NOMO-1 (cell line): Measurements from ENCODE around the gene CFAP20DC.
"Not testable (repeated sequence)": the region's sequence is repeated elsewhere in the genome, so short reads cannot be mapped to it uniquely, and the experiment has no call there.

Source experiments
- DNase-seq, 2 experiments: peaks; one replicate each; lab custom pipeline; 2025; ENCODE audit not compliant: unreplicated experiment in 2 of 2; lab: John Stamatoyannopoulos, UW

Gene CFAP20DC

GRCh38 chr3:58880182-58880581 lies 169.6 kb downstream of the CFAP20DC start:
- DNase-seq: no peak

DNA sequence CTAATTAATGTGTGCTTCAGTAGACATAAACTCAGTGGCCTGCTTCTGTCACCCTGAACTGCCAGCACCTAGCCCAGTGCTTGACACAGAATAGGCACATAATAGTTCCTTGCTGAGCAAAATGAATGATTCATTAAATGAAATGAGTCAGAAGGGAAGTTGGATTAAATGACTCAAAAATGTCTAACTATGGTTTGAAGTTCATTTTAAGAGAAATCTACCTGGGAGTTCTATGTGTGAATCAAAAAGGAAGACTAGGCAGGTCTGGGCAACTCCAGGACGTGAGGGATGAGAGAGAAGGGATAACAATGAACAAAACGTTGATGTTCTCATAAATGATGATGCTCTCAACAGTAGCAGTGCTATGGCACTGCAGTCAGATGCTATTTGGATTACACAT lies 175.0 kb downstream of the CFAP20DC start:
- DNase-seq: peak in 1 of 2 experiments; percentile 11

GRCh38 chr3:58874248-58874741 lies 175.5 kb downstream of the CFAP20DC start:
- DNase-seq: peak in 1 of 2 experiments; percentile 30

DNA sequence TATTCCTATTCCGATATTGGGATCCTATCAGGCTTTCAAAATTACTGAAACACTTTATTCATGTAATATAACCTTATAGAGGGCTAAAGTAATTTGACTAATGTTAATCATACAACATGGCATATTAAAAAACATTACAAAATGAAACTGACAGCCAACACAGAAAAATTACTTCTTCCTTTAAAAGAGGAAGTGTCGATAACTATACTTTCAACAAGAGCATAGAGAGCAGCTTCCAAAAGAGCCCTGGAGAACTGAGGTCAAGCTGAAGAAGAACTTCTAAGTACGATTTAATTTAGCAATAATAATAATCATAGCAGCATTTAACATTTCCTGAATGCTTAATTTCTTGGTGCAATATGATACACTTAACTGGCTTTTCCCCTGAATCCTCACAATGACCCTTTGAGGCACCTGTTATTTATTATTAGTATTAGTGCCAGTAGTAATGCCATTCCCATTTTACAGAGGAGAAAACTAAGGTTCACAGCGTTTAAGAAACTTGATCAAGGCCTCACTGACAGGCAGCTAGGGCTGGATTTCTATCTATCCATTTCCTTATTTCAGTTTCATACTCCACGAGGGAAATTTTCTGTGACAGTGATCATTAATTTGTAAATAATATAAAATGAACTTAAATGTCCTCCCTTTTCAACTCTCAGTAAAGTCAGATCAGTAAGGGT lies 181.6 kb downstream of the CFAP20DC start:
- DNase-seq: peak; percentile 70 to 87

GRCh38 chr3:58867621-58868020 lies 182.2 kb downstream of the CFAP20DC start:
- no peak for DNase-seq

GRCh38 chr3:58866079-58866478 lies 183.7 kb downstream of the CFAP20DC start:
- DNase-seq: no peak

DNA sequence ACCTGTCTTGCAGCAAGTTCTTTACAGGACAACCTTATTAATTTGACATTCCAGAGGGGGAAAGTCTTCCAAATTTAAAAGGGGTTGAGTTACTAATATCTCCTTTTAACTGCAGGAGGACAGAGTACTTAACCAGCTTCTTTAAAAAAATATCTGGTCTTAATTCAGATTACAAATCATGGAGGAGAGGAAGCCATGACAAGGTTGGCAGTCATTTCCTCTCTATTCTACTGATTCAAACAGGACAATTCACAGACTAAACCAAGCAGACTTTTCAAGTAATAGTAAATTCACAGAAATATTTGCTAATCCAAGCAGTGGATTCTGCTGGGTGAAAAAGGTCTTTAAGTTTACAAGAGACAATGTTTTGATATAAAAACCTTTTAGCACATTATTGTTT lies 185.3 kb downstream of the CFAP20DC start:
- DNase-seq: no peak

DNA sequence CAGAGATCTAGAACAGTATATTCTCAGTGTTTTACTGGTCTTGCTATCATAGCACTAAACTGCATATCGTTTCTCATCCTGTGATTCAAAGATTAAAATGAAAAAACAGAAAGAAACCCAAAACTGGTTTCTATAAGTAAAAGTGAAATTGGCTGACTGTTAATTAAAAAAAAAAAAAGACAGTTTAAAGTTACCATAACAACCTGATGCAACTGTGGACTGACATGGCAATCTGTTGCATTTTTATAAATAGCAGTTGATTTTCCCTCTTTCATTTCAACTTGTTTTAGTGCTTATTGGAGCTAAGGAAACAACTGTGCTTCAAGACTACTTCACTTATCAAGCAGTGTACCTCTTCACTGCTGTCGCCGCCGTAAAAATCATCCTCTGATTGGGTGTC lies 186.6 kb downstream of the CFAP20DC start:
- no peak for DNase-seq

DNA sequence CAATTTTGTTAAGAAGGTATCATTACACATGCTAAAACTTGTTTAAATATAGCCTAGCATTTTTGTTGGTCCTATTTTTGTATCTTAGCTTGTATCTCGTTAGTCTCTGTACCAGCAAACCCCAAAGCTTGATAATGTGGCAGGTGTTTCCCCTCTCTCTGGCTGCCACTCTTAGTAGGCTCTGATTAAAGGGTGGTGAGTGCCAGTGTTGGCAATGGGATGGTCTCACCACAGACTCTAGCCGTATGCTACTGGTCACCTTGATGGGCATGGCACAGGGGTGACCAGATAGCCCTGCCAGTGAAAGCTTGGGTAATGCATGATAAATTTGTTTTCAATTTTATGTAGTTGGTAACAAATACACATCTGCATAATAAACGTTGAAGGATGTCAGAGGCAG lies 188.3 kb downstream of the CFAP20DC start:
- DNase-seq: no peak

- no peak for DNase-seq
Measured at GRCh38 chr3:58858126-58858525, 191.7 kb downstream of the CFAP20DC start.

GRCh38 chr3:58857402-58857801 lies 192.4 kb downstream of the CFAP20DC start:
- no peak for DNase-seq

GRCh38 chr3:58848826-58849225 lies 201.0 kb downstream of the CFAP20DC start:
- DNase-seq: no peak

DNA sequence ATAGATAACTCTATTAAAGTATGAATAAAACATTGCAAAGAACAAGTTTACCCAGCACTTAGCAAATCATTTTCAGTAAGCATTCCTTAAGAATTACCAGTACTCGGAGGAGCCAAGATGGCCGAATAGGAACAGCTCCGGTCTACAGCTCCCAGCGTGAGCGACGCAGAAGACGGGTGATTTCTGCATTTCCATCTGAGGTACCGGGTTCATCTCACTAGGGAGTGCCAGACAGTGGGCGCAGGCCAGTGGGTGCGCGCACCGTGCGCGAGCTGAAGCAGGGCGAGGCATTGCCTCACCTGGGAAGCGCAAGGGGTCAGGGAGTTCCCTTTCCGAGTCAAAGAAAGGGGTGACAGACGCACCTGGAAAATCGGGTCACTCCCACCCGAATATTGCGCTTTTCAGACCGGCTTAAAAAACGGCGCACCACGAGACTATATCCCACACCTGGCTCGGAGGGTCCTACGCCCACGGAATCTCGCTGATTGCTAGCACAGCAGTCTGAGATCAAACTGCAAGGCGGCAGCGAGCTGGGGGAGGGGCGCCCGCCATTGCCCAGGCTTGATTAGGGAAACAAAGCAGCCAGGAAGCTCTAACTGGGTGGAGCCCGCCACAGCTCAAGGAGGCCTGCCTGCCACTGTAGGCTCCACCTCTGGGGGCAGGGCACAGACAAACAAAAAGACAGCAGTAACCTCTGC lies 207.6 kb downstream of the CFAP20DC start:
- DNase-seq: not testable (repeated sequence)

DNA sequence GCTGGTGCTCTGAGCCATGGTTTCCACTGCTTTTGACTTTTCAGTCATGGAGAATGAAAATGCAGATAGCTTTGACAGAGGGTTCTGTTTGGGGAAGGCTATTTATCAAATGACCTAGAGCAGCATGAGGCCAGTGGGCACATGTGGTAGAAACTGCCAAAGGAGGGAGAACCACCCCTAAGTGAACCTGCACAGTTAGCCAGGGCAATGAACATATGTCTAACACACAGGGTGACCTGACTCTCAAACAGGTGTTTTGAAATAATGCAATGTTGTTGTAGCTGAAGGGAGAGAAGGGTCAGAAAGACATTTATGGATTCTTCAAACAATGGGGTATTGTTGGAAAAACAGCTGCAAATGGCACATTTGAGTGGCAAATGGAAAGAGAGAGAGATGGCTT lies 208.9 kb downstream of the CFAP20DC start:
- no peak for DNase-seq

DNA sequence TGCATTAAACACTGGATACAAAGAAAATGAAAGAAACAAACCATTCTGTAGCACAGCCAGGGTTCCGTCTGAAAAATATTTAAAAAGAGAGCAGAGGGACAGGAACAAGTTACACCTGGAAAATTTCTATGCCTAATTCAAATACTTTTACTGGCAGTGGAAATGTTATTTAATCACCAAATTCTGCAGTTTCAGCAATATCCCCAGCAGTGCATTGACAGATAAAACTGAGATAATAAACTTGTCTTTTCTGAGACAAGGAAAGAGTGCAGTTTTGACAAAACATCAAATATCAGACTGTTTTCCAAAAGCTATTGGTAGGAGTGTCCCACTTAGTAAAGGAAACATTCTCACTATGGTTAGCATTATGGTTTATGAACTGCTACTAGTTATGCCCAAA lies 209.9 kb downstream of the CFAP20DC start:
- DNase-seq: no peak

- DNase-seq: no peak
Measured at GRCh38 chr3:58839187-58839586, 210.6 kb downstream of the CFAP20DC start.

DNA sequence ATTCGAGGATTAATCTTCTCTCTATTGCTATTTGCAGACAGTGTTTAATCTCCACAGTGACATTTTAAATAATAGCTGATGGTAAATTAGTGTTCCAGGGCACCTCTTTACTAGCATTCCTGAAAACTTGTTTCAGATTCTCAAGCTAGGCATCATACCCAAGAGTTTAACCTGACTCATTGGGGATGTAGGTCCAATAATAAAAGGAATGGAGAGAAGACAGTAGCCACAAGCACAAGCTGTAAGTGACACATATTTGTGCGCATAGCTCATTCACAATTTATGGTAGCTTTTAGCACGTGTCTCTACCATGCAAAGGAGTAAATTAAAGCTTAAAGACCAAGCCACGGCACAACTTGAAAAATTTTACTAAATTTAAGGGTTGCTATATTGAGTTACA lies 212.0 kb downstream of the CFAP20DC start:
- no peak for DNase-seq

DNA sequence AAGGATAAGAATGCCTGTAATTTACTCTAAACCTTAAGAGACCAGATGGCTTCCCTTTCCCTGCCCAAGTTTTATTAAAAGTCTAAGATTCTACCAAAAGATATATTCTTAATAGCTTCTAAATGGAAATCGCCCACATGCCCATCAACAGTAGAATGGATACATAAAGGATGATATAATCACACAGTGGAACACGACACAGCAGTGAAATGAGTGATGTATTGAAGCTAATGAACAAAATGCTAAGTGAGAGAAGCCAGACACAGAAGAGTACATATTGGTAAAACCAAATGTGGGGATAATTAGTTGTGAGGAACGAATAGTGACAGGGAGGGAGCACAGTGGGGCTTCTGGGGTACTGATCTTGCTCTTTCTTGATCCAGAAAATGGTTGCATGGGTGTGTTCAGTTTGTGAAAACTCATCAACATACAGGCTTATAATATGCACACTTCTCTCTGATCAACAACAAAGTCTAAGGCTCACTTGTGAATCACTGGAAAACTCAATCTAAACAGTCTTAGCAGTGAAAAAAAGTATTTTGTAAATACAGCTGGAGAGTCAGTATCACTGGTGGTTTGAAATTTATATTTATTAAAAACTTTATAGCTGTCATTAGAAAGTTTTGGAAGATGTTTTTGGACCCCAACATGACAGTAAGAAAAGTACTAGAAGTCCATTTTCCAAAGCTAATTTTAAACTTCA lies 212.5 kb downstream of the CFAP20DC start:
- no peak for DNase-seq

DNA sequence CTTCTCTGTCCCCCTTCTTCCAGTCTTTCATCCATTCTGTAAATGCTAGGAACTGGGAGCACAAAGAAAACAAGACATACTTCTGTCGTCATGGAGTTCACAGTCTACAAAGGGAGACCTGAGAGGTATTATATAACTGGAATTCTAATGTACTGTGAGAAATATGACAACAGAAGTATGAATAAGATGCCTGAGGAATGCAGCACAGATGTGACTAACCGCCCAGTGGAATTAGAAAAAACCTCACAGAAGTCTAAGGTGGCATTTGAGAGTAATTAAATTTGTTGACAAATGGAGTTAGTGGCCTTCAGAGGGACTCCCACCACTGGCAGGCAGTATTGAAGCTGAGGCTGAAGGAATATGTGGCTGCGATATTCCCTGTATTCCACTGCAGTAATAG lies 214.7 kb downstream of the CFAP20DC start:
- DNase-seq: no peak

DNA sequence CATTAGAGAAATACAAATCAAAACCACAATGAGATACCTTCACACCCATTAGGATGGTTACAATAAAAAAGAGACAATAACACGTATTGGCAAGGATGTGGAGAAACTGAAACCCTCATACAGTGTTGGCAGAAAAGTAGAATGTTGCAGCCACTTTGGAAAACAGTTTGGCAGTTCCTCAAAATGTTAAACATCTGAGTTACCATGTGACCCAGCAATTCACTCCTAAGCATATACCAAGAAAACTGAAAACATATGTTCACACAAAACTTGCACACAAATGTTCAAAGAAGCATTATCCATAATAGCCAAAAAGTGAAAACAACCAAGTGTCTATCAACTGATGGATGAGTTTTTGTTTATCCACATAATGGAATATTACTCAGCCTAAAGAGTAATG lies 216.3 kb downstream of the CFAP20DC start:
- DNase-seq: no peak

DNA sequence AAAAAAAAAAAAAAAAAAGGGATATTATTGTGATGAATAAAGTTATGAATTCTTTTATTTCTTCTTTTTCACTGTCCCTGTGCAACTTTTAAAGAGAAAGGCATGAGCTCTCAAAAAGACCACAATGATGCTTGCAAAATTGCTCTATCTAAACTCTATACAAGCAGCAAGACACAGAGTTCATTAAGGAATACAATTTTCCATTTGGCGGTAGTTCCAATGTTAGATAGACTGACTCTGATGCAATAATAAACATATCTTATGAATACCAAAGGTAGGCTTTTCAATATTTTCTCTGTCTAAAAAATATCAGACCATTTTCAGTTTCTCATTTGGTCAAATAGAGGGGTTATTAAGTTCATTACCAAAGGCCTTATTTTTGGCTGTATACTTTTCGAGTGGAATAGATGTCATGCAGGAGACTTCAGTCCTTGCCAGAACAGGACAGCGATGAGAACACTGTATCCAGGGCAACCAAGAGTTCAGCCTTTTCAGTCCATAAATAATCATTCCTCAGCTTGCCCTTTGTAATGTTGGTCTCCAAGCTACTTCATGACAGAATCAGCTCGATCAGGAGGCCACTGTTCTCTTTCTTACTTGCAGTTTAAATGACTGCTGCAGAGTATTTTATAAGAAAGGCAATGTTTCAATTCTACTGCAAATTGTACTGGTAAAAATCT lies 220.4 kb downstream of the CFAP20DC start:
- no peak for DNase-seq
